Subcutaneous abdominal adipose tissue (tissue), 5 donors: ENCODE measurements around the gene DPP6.
"Not testable (repeated sequence)": the region's sequence is repeated elsewhere in the genome, so short reads cannot be mapped to it uniquely, and the experiment has no call there.

Source experiments
- H3K27ac ChIP-seq: one replicate; pipeline ENCODE4 v1.7.0; 2013; ENCODE audit warnings: low read depth, mild to moderate bottlenecking, inconsistent platforms, low read length, moderate library complexity
- H3K27me3 ChIP-seq, 5 donors: one replicate each; pipeline ENCODE4 v1.7.0; 2013; ENCODE audit warnings: low read length in 5 of 5, inconsistent platforms in 1 of 5; ENCODE audit not compliant: control insufficient read depth in 5 of 5, insufficient read depth in 4 of 5
- H3K36me3 ChIP-seq, 5 donors: one replicate each; pipeline ENCODE4 v1.7.0; 2013; ENCODE audit warnings: low read length in 5 of 5; ENCODE audit not compliant: control insufficient read depth in 5 of 5, insufficient read depth in 5 of 5
- H3K4me1 ChIP-seq, 5 donors: one replicate each; pipeline ENCODE4 v1.7.0; 2013; ENCODE audit warnings: low read length in 5 of 5, mild to moderate bottlenecking in 3 of 5, moderate library complexity in 1 of 5; ENCODE audit not compliant: control insufficient read depth in 5 of 5, insufficient read depth in 5 of 5
- H3K4me3 ChIP-seq, 5 donors: one replicate each; pipeline ENCODE4 v1.7.0; 2013; ENCODE audit warnings: low read length in 5 of 5, low read depth in 1 of 5
- H3K9ac ChIP-seq, 5 donors: one replicate each; pipeline ENCODE4 v1.7.0; 2013; ENCODE audit warnings: low read length in 5 of 5, mild to moderate bottlenecking in 4 of 5, moderate library complexity in 3 of 5
- H3K9me3 ChIP-seq, 5 donors: one replicate each; pipeline ENCODE4 v1.7.0; 2013; ENCODE audit warnings: low read length in 5 of 5; ENCODE audit not compliant: control insufficient read depth in 5 of 5
- donor health status: healthy.
- donor health status: healthy.
- donor health status: healthy.
- donor health status: healthy.
- donor health status: healthy.

Gene DPP6

GRCh38 chr7:154150656-154151055 lies 98.5 kb downstream of the DPP6 start:
- H3K36me3 ChIP-seq, H3K9ac ChIP-seq, H3K27me3 ChIP-seq: not testable (repeated sequence)

DNA sequence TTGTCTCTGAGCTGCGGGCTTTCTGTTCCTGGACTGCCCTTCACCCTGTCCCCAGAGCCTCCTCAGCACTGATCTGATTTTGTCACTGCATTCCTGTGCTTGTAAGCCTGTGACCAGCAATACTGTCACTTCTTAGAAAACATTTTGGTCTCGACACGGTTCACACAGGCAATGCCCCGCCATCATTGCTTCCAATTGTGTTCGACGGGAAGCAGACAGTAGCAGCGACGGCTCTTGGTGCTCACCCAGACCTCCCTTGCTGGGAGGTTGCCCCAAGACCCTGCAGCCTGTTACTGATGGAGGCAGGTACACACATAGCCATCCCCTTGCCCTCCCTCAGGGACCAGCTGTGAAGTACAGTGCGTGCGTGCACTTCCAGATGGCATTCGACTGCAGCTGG lies 99.1 kb downstream of the DPP6 start:
- not testable (repeated sequence) for H3K27me3 ChIP-seq, H3K36me3 ChIP-seq, H3K27ac ChIP-seq, H3K4me1 ChIP-seq, H3K9me3 ChIP-seq, H3K9ac ChIP-seq, H3K4me3 ChIP-seq

More at GRCh38 chr7:154150656-154151055, 98.5 kb downstream of the DPP6 start:
- H3K4me1 ChIP-seq, H3K9me3 ChIP-seq, H3K4me3 ChIP-seq, H3K27ac ChIP-seq: not testable (repeated sequence)

DNA sequence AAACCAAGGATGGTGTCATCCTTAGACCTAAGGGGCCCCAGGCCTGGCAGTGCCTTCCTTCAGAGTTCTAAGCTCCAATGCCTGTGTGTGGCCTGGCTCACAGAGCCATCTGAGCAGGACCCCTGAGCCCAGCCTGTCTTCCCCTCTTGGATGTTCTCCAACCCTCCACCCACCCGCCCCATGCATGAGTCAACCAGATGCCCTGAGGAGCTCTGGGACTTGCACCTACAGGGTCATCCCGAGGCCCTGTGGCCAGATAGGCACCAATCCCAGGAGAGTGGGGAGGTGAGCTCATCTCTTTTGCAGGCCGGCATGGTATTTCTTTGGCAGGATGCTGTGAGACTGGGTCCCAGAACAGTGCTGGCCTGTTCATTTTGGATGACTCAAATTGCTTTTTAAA lies 103.7 kb downstream of the DPP6 start:
- not testable (repeated sequence) for H3K36me3 ChIP-seq, H3K4me1 ChIP-seq, H3K27me3 ChIP-seq, H3K4me3 ChIP-seq, H3K27ac ChIP-seq, H3K9ac ChIP-seq, H3K9me3 ChIP-seq

DNA sequence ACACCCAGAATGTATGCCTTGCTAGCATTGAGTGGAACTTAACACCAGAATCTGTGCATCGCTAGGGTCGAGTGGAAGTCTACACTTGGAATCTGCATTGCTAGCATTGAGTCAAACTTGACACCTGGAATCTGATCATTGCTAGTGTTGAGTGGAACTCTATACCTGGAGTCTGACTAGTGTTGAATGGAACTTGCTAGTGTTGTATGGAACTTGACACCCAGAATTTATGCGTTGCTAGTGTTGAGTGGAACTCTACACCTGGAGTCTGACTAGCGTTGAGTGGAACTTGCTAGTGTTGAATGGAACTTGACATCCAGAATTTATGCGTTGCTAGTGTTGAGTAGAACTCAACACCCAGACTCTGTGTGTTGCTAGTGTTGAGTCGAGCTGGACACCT lies 110.7 kb downstream of the DPP6 start:
- H3K27me3 ChIP-seq, H3K4me1 ChIP-seq, H3K9ac ChIP-seq: not testable (repeated sequence)

GRCh38 chr7:154163642-154164041 lies 111.4 kb downstream of the DPP6 start:
- not testable (repeated sequence) for H3K9ac ChIP-seq, H3K4me1 ChIP-seq, H3K36me3 ChIP-seq, H3K27ac ChIP-seq, H3K9me3 ChIP-seq, H3K4me3 ChIP-seq, H3K27me3 ChIP-seq

More for the DNA sequence above, 110.7 kb downstream of the DPP6 start:
- H3K4me3 ChIP-seq, H3K9me3 ChIP-seq, H3K27ac ChIP-seq, H3K36me3 ChIP-seq: not testable (repeated sequence)

- H3K27me3 ChIP-seq: no peaks in the 10 kb centered on the region
- H3K9ac ChIP-seq: no peak overlapping the region
- H3K27ac ChIP-seq: no peak overlapping the region
- H3K4me1 ChIP-seq: no peaks in the 10 kb centered on the region
- H3K4me3 ChIP-seq: no peak overlapping the region
- no peaks in the 10 kb centered on the region for H3K36me3 ChIP-seq
- H3K9me3 ChIP-seq: no peaks in the 10 kb centered on the region
Observed at GRCh38 chr7:154167051-154167450, 114.9 kb downstream of the DPP6 start.

GRCh38 chr7:154167807-154168206 lies 115.6 kb downstream of the DPP6 start:
- Histone ChIP-seq H3K9ac (no peak overlapping the region), H3K27me3 (no peaks in the 10 kb centered on the region), H3K36me3 (no peaks in the 10 kb centered on the region), H3K27ac (no peak overlapping the region), H3K4me1 (no peaks in the 10 kb centered on the region), H3K4me3 (no peak overlapping the region), H3K9me3 (no peaks in the 10 kb centered on the region)

GRCh38 chr7:154171422-154171821 lies 119.2 kb downstream of the DPP6 start:
- Histone ChIP-seq H3K27me3 (no peaks in the 10 kb centered on the region), H3K27ac (no peak overlapping the region), H3K9ac (no peak overlapping the region), H3K4me3 (no peak overlapping the region), H3K4me1 (no peaks in the 10 kb centered on the region), H3K36me3 (no peaks in the 10 kb centered on the region), H3K9me3 (no peaks in the 10 kb centered on the region)

DNA sequence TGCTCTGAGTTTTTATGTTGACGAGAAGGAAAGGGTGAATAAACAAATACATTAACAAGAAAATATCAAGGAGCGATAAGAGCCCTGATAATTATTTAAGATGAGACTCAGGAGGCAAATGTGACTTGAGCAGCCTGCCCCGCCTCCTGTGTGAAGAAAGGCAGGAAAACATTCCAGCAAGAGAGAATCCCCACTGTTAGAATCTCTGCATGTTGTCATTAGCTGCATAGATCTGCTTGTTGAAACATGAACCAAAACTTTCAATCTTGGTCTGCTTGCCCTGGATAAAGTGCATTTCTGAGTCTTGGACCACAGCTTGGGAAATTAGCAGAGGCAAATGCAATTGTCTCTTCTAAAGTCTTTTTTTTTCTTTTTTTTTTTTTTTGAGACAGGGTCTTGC lies 120.0 kb downstream of the DPP6 start:
- H3K4me1 ChIP-seq: no peaks in the 10 kb centered on the region
- no peak overlapping the region for H3K27ac ChIP-seq
- no peaks in the 10 kb centered on the region for H3K27me3 ChIP-seq

GRCh38 chr7:154177584-154177983 lies 125.4 kb downstream of the DPP6 start:
- no peaks in the 10 kb centered on the region for H3K9me3 ChIP-seq
- H3K4me1 ChIP-seq: no peaks in the 10 kb centered on the region
- no peak overlapping the region for H3K27ac ChIP-seq
- no peak overlapping the region for H3K9ac ChIP-seq
- no peaks in the 10 kb centered on the region for H3K36me3 ChIP-seq
- no peak overlapping the region for H3K4me3 ChIP-seq
- H3K27me3 ChIP-seq: peaks cover 0 to 5% (median under 1%) of the 10 kb centered on the region in 5 donors

More for the DNA sequence above, 120.0 kb downstream of the DPP6 start:
- no peak overlapping the region for H3K9ac ChIP-seq
- no peaks in the 10 kb centered on the region for H3K9me3 ChIP-seq
- no peaks in the 10 kb centered on the region for H3K36me3 ChIP-seq
- H3K4me3 ChIP-seq: no peak overlapping the region

- Histone ChIP-seq H3K4me1 (no peaks in the 10 kb centered on the region), H3K9me3 (no peaks in the 10 kb centered on the region), H3K27me3 (peaks cover 0 to 14% (median 4%) of the 10 kb centered on the region in 5 donors), H3K4me3 (no peak overlapping the region), H3K36me3 (no peaks in the 10 kb centered on the region), H3K9ac (no peak overlapping the region), H3K27ac (no peak overlapping the region)
Observed at GRCh38 chr7:154178895-154179294, 126.7 kb downstream of the DPP6 start.
